Stomach (tissue), 9 donors: Measurements from ENCODE around the gene CASP7. TPM values are rescaled to one million over a fixed set of nuclear protein-coding genes. Genes with fewer than 3 reads are reported as not detected.

Source experiments
- DNase-seq, 2 donors: peaks; one replicate each; pipeline versions ENCODE4 v3.0.0 to v3.0.0-alpha.2; 2013 to 2019
- H3K27ac ChIP-seq, 5 donors: fragments of 200-600 bp in 4 of 5; sonication (generic) in 4 of 5; one replicate each; pipeline ENCODE4 v1.5.1; 2013 to 2019; ENCODE audit warnings: mild to moderate bottlenecking in 1 of 5, moderate library complexity in 1 of 5
- H3K27me3 ChIP-seq, 3 donors: fragments of 200-600 bp; sonication (generic); one replicate each; pipeline ENCODE4 v1.5.1; 2017 to 2019; ENCODE audit warnings: mixed run types in 1 of 3
- H3K36me3 ChIP-seq, 4 donors: fragments of 200-600 bp; sonication (generic); 1 replicate in 3 of 4; 2 replicates in 1 of 4; pipeline ENCODE4 v1.5.1; 2016 to 2019
- H3K4me1 ChIP-seq, 4 donors: fragments of 200-600 bp; sonication (generic); one replicate each; pipeline ENCODE4 v1.5.1; 2016 to 2019
- H3K4me3 ChIP-seq, 4 donors: fragments of 200-600 bp; sonication (generic) in 3 of 4; one replicate each; pipeline ENCODE4 v1.5.1; 2016 to 2019; ENCODE audit warnings: mild to moderate bottlenecking in 1 of 4
- H3K9me3 ChIP-seq, 4 donors: fragments of 200-600 bp; sonication (generic); one replicate each; pipeline ENCODE4 v1.5.1; 2016 to 2019
- EP300 ChIP-seq: sonication (generic); formaldehyde crosslinking; IDR thresholded peaks from one replicate; pipeline ENCODE4 v1.6.1; 2017; ENCODE audit warnings: antibody characterized with exemption
- POLR2A ChIP-seq, 4 donors: fragments of 450-650 bp; IDR thresholded peaks; one replicate each; pipeline ENCODE4 v1.6.1; 2016; ENCODE audit warnings: antibody characterized with exemption in 4 of 4, control low read depth in 2 of 4, mild to moderate bottlenecking in 1 of 4, moderate library complexity in 1 of 4
- POLR2AphosphoS5 ChIP-seq, 3 donors: sonication (generic); formaldehyde crosslinking; IDR thresholded peaks; one replicate each; pipeline ENCODE4 v1.6.1; 2016; ENCODE audit warnings: antibody characterized with exemption in 3 of 3
- WGBS, 5 donors: extraction: QIAGEN DNeasy Blood & Tissue Kit in 3 of 5; methylation state at CpG; one replicate each; pipeline versions ENCODE4 v1.1.5 to v1.1.7; 2013 to 2018; 5-methylcytosine and 5-hydroxymethylcytosine counted together
- intact Hi-C: fragments of 100-400 bp; cut with DNase I; formaldehyde crosslinking; loops from one replicate; pipeline ENCODE4 v1.15.1; 2023; ENCODE audit warnings: low total_unique reads
- polyA plus RNA-seq, 3 donors: library from polyadenylated mRNA; stranded (reverse); fragments of 200-250 nt; gene quantifications; one replicate each; pipeline ENCODE4 v1.2.3, GENCODE V29; 2013
- total RNA-seq, 5 donors: library from RNA; depleted of rRNA; stranded (reverse); fragments of >200 nt; gene quantifications; one replicate each; pipeline versions ENCODE4 v1.1.0 to v1.2.3, GENCODE V29; 2014 to 2016
- TF ChIP-seq, protein P1 (sequence below), 7 experiments: fragments of 450-650 bp in 4 of 7; fragments of 200-600 bp in 3 of 7; sonication (generic) in 3 of 7; IDR thresholded peaks; one replicate each; pipeline ENCODE4 v1.5.1; 2016 to 2019; ENCODE audit warnings: antibody characterized with exemption in 7 of 7, control low read depth in 2 of 7, mild to moderate bottlenecking in 1 of 7
- donor health status: healthy with polysubstance abuse.
- donor health status: Bipolar disorder and iron deficiency.
- donor health status: healthy.

CASP7 gene
- total and polyA plus RNA-seq, 8 donors = 15.1 to 77.9 (median 24.0) TPM

- H3K27ac ChIP-seq = no peak overlapping the region
- peaks cover 0 to 26% (median 17%) of the 10 kb centered on the region in 4 donors for H3K9me3 ChIP-seq
- TF ChIP-seq, protein P1, sequence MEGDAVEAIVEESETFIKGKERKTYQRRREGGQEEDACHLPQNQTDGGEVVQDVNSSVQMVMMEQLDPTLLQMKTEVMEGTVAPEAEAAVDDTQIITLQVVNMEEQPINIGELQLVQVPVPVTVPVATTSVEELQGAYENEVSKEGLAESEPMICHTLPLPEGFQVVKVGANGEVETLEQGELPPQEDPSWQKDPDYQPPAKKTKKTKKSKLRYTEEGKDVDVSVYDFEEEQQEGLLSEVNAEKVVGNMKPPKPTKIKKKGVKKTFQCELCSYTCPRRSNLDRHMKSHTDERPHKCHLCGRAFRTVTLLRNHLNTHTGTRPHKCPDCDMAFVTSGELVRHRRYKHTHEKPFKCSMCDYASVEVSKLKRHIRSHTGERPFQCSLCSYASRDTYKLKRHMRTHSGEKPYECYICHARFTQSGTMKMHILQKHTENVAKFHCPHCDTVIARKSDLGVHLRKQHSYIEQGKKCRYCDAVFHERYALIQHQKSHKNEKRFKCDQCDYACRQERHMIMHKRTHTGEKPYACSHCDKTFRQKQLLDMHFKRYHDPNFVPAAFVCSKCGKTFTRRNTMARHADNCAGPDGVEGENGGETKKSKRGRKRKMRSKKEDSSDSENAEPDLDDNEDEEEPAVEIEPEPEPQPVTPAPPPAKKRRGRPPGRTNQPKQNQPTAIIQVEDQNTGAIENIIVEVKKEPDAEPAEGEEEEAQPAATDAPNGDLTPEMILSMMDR (IDR thresholded peaks at IDR 0.05) = no peak
- TF ChIP-seq POLR2A (IDR thresholded peaks at IDR 0.05) (no peak), POLR2AphosphoS5 (IDR thresholded peaks at IDR 0.05) (no peak), EP300 (no peak)
- DNase-seq = no peak
- WGBS, 5 donors = 93 to 99% (median 97%) methylated on average over 5 to 6 of the region's 6 CpGs
- intact Hi-C loops = no loop called here
- H3K27me3 ChIP-seq = no peaks in the 10 kb centered on the region
- H3K36me3 ChIP-seq = peaks cover 11 to 32% (median 29%) of the 10 kb centered on the region in 4 donors
- H3K4me3 ChIP-seq = no peak overlapping the region
- H3K4me1 ChIP-seq = peaks cover 0 to 24% (median 5%) of the 10 kb centered on the region in 4 donors
Observed at GRCh38 chr10:113692271-113692670, 12.6 kb downstream of the CASP7 start.

DNA sequence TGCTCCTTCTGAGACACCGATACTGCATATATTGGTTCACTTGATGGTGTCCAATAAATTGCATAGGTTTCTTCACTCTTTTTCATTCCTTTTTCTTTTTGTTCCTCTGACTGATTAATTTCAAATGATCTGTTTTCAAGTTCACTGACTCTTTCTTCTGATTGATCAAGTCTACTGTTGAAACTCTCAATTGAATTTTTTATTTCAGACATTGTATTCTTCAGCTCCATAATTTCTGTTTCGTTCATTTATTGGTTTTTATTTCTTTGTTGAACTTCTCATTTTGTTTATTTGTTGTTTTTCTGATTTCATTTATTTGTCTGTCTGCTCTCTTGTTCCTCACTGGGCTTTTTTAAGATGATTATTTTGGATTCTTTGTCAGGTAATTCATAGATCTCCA, 13.6 kb downstream of the CASP7 start:
- WGBS, 5 donors = 82 to 100% (median 95%) methylated on average over 2 of the region's 2 CpGs
- Histone ChIP-seq H3K4me1 (peaks cover 0 to 23% (median 5%) of the 10 kb centered on the region in 4 donors), H3K9me3 (peaks cover 0 to 22% (median 15%) of the 10 kb centered on the region in 4 donors), H3K4me3 (no peak overlapping the region), H3K36me3 (peaks cover 20 to 43% (median 40%) of the 10 kb centered on the region in 4 donors), H3K27ac (no peak overlapping the region), H3K27me3 (no peaks in the 10 kb centered on the region)
- TF ChIP-seq EP300 (no peak), POLR2A (IDR thresholded peaks at IDR 0.05) (no peak), POLR2AphosphoS5 (IDR thresholded peaks at IDR 0.05) (no peak)
- TF ChIP-seq, protein P1 (IDR thresholded peaks at IDR 0.05) = no peak
- DNase-seq = no peak
- intact Hi-C loops = no loop called here

- WGBS, 5 donors = 97 to 100% (median 100%) methylated on average over 1 of the region's 1 CpG
- intact Hi-C loops = no loop called here
- Histone ChIP-seq H3K9me3 (peaks cover 0 to 22% (median 15%) of the 10 kb centered on the region in 4 donors), H3K27me3 (no peaks in the 10 kb centered on the region), H3K4me1 (peaks cover 0 to 9% (median 4%) of the 10 kb centered on the region in 4 donors), H3K27ac (no peak overlapping the region), H3K4me3 (no peak overlapping the region), H3K36me3 (peaks cover 25 to 66% (median 62%) of the 10 kb centered on the region in 4 donors)
- TF ChIP-seq, protein P1 (IDR thresholded peaks at IDR 0.05) = no peak
- TF ChIP-seq POLR2AphosphoS5 (IDR thresholded peaks at IDR 0.05) = no peak
- no peak for DNase-seq
Observed at GRCh38 chr10:113695691-113696090, 16.0 kb downstream of the CASP7 start.

DNA sequence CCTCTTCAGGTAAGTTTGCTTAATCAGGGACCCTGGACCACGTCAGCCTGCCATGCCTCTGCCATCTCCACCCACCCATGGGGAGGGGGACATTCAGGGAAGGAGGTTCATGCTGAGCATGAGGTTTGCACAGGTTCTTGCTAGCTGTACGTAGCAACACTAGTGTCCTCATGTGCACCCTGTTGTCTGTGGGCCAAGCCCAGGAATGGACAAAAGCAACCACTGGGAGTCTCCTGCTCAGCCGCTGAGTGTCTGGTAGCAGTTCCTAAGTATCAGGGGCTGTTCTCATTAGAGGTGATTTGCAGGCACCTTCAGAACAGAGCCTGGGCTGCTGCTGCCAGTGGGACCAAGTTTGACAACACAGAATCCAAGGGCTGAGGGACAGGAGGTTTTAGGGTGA, 17.9 kb downstream of the CASP7 start:
- peaks cover 18 to 72% (median 67%) of the 10 kb centered on the region in 4 donors for H3K36me3 ChIP-seq
- H3K9me3 ChIP-seq = peaks cover 0 to 18% (median 11%) of the 10 kb centered on the region in 4 donors
- no peak for DNase-seq
- WGBS, 5 donors = 72 to 100% (median 99%) methylated on average over 2 to 3 of the region's 3 CpGs
- no peak overlapping the region for H3K27ac ChIP-seq
- H3K4me3 ChIP-seq = no peak overlapping the region
- H3K4me1 ChIP-seq = no peaks in the 10 kb centered on the region
- H3K27me3 ChIP-seq = no peaks in the 10 kb centered on the region
- intact Hi-C loops = no loop called here
- TF ChIP-seq POLR2A (IDR thresholded peaks at IDR 0.05) = no peak
- TF ChIP-seq, protein P1 (IDR thresholded peaks at IDR 0.05) = no peak
- no peak for TF ChIP-seq POLR2AphosphoS5 (IDR thresholded peaks at IDR 0.05)
- no peak for TF ChIP-seq EP300
